EH (cell line): ENCODE results near the gene GRID1.
"Not testable (repeated sequence)": the region's sequence is repeated elsewhere in the genome, so short reads cannot be mapped to it uniquely, and the experiment has no call there.

Experiments
- DNase-seq: peaks from one replicate; pipeline ENCODE4 v3.0.0-alpha.2; 2015; ENCODE audit warnings: low read depth

Gene GRID1

DNA sequence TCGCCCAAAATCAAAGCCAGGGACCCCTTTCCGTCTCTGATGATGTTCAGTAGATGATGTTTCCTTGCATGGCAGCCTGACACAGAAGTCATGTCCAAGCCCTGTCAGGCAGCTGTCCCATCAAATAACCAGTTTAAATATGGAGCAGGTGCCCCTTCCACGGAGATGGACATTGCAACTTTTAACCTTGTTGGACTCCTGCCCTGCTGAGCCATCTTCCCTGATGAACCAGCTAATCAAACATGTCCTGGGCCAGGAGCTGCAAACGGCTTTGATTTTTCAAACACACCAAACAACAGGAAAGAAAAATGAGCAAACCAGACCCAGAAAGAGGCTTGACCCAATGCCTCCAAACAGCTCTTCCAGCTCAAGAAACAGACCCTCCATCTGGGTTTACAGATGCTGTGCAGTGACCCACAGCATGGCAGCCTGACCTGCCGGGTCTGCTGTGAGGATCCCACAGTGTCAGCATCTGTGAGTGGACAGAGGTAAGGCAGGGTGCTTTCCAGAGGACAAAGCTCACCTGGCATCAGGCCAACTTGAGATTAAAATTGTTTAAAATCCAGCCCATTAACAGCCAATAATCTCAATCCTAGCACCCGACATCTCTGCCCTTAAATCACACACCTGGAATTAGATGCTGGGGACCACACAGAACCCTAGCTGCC is 372.6 kb downstream of the GRID1 start:
- no peak for DNase-seq

DNA sequence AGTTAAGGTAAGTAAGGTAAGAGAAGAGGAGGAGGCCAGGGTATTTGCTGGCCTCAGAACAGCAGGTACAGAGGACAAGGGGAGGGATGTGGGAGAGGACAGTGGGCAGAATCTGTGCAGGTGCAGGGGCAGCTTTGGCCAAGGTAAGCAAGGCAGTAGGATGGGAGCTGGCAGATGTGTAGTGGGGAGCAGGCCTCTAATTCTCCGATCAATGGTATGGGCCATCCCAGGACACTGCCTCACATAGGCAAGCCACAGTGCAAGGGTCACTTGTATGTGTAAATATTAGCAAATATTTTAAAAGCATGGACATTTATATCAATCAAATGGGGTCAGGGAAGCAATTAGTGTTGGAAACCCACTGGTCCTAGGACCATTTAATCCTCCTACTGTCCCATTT is 373.5 kb downstream of the GRID1 start:
- no peak for DNase-seq

DNA sequence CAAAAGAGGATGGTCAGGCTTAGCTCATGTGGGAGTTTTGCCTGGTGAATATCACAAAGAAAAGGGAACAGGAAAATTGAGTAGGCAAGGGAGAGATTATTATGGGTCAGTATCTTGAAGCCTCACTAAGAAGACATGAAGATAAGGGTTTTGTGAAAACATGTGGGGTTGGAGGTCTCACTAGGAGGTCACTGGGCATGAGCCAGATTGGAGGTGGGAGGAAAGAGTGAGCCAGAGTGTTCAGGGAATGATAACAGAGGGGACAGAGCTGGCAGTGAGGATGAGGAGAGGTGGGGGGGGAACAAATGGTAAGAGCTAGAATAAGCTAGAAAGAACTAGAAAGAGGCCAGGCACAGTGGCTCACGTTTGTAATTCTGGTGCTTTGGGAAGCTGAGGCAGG is 374.3 kb downstream of the GRID1 start:
- DNase-seq = no peak

DNA sequence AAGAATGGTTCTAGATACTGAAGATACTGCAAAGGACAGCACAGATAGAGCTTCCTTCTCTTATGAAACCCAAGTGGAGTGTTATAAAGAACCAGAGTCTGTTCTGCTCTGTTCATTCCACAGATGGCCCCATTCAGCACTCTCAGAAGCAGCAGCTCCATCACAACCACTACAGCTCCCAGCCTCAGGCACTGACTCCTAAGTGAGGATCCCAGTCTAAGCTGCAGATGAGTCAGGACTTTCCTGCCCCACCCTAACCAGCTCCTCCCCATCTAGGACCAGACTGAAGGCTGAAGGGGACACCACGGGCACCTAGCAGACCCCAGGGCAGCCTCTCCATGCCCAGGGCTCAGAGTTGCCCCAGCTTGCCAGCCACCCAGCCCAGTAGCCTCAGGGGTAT is 379.8 kb downstream of the GRID1 start:
- no peak for DNase-seq

DNA sequence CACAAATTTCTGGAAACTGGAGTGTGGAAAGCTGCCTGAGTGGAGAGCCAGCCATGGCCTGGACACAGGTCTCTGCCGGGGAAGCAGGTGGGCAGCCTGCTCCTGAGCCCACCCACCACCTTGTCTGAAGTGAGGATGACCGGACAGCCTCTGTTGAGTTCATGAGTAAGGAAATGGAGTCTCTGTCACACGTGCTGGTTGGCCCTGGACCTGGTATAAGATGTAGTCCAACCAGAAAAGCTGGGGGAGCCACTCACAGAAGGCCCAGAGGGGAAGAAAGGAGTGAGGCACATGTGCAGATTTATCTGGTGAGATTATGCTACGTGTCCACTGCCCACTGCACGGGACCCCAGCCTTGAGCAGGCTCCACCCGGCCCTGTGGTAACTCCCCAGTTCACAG is 383.5 kb downstream of the GRID1 start:
- no peak for DNase-seq

DNA sequence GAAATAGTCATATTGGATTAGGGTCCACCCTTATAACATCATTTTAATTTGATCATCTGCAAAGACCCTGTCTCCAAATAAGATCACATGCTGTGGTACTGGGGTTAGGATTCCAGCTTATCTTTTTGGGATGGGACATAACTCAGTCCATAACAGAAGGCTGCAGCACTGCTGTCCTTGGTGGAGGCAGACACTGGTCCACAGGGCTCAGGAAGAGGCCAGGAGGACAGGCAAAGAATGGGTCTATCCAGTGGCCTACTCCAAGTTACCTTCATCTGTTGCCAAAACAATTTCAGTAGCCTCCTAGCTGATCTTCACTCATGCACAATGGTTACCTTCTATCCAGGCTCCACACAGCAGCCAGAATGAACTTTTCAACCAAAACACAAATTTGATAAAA is 387.0 kb downstream of the GRID1 start:
- DNase-seq = no peak

DNA sequence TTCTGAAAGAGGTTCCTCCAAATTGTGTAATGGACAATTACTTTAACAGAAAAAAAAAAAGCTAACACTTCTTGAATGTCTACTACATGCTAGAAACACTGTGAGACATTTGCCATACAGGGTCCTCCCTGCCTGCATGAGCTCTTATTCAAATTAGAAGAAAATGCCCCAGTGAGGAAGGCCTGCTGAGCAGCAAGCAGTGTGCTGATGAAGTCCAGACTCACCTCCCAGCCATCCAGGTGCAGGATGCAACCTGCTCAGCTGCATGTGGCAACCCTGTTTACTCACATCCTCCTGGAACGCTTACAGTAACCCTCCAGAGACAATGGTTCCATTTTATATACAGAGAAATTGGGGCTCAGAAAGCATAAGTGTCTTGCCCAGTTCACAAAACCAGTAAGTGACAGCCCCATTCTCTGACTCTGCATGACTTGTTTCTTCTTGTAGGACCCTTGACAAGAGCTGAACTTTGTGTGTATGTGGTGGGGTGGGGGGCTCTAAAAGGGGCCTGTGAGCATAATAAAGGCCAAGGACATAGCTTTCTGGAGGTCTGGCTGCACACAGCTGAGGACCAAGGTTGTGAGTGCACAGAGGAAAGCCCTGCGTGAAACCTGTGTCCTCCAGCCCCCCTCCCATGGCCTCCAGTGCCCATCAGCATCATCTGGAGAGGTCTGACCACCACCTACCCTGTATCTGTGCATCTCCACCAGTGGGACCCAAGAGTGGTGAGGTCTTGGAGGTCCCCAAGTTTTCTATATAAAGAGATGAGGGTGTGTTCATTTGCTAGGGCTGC is 387.8 kb downstream of the GRID1 start:
- no peak for DNase-seq

DNA sequence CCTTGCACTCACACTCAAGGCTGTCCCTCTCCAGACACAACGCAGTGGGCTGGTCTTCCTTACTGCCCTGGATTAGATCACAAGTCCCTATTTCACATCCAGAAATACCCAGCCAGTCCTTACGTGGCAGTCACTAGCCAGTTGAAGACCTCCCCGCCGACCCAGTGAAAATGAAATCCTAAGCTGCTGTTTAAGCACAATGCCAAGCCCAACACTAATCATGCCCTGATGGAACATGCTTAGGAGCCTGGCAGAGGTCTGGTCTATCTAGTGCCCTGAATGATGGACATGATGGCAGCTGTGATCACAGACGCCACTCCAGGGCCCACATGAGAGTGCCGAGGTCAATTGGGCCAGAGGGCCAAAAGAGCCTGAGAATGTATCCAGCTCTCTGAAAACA is 389.0 kb downstream of the GRID1 start:
- DNase-seq = no peak

DNA sequence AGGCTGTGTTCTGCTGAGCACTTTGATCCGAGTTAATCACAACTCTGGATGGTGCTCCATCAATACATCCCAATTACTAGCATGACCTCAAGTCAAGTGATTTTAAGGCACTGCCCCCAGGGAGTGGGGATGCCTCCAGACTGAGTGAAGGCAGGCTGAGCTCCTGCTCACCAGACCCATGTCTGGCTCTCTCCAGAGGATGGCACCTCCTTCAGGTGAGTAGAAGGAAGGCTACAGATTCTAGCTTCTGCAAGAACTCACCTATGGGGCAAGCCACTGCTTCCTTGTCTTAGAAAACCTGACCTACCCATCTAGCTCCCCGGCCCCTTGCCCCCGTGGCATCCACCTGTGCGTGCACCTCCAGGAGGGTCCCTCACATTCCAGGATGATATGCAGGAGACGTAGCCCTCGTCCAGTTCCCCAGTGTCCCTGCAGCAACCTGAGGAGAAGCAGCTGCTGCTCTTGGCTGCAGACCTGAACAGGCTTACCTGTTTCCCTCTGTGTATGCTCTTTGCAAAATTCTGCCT is 390.3 kb downstream of the GRID1 start:
- DNase-seq = no peak

DNA sequence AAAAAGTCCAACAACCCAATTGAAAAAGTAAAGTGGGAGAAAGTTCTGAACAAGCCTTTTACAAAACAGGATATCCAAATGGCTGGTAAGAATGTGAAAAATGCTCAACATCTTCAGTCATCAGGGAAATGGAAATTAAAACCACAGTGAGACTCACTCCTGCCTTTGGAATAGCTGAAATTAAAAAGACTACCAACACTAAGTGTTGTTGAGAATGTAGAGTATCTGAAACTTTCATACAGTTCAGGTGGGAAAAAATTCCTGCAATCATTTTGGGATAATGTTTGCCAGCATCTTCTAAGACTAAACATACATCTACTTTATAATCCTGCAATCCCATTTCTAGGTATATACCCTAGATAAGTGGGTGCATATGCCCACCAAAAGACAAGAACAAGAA is 395.1 kb downstream of the GRID1 start:
- DNase-seq = no peak

DNA sequence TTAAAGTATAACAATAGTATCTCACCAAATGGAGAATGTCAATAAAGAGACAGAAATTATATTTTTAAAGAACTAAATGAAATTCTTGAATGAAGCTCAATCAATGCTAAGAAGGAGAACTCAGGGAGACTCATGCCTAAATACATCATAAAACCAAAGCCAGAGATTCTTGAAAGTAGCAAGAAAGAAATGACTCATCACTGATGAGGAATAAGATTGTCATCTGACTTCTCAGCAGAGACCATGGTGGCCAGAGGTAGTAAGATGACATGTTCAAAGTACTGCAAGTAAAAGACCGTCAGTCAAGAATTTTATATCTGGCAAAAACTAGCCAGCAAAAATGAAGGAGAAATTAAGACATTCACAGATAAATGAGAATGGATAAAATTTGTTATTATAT is 399.0 kb downstream of the GRID1 start:
- peak; percentile 2 for DNase-seq

DNA sequence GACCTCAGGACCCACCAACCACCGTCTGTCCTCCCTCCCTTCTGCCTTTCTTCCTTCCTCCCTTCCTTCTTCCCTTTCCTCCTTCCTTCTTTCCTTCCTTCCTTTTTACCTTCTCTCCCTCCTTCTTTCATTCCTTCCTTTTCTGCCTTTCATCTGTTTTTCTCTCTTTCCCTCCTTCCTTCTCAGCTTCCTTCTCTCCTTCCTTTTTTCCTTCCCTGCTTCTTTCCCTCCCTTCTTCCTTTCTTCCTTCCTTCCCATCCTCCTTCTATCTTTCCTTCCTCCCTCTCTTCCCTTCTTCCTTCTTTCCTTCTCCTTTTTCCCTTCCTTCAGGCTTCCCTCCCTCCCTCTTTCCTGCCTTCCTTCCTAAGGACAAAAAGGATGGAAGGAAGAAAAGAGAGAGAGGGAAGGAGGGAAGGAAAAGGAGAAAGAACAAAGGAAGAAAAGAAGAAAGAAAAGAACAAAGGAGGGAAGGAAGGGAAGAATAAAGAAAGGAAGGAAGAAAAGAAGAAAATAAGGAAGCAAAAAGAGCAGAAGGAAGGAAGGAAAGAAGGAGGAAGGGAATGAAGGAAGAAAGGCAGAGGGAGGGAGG is 405.0 kb downstream of the GRID1 start:
- DNase-seq = no peak

DNA sequence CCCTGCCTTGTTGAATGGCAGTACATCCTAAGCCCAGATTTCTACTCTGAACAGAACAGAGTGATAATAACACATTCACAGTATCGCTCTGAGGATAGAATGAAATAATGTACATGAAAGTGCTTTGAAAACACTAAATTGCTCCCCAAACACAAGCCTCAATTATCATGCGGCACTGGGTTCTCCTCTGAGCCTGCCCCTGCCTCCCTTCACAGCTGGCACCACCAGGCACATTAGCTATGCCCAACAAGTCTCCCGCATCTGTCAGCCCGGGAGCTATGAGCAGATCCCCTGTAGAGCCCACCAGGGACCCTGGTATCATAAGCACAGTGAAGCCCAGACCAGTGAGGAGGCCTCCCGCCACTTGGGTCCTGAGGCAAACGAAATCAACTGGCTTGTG is 405.5 kb downstream of the GRID1 start:
- no peak for DNase-seq

DNA sequence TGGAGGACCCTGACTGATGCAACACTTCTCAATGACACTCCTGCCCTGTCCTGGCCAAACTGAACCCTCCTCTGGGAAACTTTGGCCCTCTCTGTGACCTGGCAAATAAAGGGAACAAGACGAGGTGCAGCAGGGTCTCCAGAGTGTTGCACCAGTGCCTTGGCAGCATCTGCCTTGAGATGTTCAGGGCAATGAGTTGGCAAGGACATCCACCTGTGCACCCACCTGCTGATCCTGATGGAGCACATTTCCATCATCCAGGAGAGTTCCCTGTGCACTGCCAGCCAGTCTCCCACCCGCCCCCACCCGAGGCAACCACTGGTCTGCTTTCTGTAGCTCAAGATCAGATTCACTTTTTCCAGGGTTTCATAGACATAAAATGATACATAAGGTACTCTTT is 407.4 kb downstream of the GRID1 start:
- no peak for DNase-seq

DNA sequence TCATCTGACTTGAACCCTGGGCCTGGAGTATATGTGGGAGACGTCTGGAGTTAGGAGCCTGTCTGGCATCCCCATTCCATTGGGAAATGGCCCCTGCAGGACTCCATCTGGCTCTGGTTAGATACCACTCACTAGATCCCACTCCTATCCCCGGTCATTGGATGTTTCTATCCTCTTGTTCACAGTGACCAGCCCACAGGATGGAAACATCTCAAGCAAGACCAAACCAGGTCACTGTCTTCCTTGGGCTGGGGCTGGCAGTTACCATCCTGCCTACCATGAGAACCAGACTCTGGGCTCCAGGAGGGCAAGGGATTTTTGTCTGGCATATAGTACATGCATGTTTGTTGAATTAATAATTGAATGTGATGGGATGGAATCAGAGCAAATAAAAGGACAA is 415.7 kb downstream of the GRID1 start:
- DNase-seq = no peak

DNA sequence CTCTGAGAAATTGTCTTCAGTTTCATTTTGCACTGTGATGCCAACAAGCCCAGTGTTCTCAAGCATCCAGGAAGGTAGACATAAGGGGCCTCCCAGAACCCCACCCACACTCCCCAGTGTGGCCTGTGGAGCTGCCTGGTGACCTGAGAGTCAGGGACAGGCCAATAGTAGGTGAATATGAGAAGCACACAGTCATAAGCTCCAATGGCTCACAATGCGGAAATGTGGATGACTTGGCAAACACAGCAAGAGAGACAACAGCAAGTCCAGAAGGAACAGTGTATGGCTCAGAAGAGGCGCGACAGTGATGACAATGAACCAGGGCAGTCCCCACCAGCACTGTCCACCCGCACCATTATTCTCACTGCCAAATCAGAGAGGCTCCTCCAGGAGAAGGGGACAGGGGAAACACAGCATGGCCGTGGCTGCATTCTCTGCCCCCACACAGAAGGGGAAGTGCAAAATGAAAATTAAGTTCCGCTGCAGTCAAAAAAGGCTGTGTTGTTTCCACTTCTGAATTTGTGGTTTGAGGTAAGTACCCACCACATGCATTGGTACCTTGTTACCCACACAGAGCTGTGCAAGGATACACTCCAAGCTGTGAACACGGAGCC is 419.8 kb downstream of the GRID1 start:
- DNase-seq = no peak

DNA sequence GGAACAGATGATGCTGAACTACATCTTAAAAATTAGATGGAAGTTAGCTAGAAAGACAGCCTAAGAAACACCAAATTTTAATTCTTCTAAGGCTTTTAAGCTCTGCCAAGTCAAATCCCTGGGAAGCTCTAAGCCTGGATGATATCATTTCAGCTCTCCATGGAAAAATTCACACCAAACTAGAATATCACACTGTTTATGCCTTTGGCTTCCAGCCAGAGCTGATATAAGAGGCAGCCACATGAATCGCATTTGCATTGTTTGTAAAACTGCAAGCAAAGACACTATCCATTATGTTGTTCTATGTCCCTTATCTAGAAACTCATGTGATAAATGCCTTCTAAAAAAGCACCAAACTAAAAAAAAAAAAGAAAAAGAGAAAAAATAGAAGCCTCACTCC is 430.4 kb downstream of the GRID1 start:
- no peak for DNase-seq

DNA sequence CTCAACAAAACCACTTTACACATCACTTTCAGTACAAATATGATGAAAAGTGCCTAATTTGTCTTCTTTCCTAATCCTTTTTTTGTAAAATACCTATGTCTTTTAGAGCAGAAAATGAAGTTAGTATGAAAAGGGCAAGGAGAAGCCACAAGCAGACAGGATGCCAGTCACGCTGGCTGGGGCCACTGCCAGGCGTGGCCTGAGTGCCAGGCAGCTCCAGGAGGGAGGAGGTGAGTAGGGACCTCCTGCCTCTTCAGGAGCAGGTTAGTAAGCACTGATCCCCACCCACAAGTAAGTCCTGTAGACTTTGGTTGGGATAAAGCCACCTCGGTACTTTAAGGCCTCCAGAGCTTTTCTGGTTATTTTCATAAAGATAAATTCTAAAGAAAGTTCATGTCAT is 432.0 kb downstream of the GRID1 start:
- no peak for DNase-seq

DNA sequence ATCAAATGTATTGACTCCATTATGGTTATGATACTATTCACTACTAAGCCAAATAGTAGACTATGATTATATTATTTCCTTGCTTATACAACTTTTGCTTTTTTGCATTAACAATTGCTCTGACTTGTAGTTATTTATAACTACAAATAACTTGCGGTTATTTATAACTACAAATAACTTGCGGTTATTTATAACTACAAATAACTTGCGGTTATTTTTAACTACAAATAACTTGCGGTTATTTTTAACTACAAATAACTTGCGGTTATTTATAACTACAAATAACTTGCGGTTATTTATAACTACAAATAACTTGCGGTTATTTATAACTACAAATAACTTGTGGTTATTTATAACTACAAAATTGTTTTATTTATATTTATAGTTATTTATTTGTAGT is 436.6 kb downstream of the GRID1 start:
- not testable (repeated sequence) for DNase-seq

DNA sequence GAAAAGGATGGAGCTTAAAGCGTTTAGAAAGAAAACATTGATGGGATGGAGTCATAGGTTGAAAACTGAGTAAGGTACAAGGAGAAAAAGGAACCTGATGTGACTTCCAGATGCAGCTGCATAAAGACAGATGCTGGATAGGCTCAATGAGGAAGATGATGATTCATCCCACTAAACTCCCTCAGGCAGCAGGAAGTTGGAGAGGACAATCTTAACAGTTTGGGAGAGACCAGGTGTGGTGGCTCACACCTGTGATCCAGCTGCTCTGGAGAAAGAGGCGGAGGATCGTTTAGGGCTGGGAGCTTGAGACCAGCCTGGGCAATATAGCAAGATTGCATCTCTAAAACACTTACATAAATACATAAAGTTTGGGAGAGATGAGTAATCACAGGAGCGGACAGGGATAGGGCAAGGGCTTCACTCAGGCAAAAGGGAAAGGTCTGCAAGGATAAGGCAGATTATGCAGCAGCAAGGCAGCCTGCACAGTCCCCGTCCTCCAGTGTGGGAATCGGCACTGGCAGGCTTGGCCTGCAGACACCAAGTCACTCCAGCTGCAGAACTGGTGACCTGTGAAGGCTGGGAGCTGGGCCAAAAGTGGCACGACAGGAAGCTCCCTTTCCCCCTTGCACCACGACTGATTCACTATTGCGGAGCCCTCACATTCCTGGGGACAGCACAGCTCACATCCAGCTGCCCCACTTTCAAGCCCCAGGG is 438.5 kb downstream of the GRID1 start:
- DNase-seq = no peak

DNA sequence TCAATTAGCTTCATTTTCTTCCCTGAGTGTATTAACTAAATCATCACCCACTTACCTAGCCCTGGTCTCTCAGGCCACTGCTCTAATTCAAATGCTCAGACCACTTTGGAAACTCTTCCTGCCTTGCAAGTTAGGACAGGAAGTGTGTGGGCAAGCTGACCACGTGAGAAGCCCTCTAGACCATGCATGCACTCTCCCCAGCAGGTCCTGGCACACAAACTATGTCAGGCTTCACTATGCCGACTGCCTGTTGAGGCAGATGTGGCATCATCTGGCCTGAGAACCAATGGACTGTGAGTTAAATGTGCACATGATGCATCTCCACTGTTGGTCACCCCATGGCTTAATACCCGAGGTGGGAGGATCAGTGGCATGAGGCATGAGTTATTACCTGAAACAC is 439.6 kb downstream of the GRID1 start:
- no peak for DNase-seq

DNA sequence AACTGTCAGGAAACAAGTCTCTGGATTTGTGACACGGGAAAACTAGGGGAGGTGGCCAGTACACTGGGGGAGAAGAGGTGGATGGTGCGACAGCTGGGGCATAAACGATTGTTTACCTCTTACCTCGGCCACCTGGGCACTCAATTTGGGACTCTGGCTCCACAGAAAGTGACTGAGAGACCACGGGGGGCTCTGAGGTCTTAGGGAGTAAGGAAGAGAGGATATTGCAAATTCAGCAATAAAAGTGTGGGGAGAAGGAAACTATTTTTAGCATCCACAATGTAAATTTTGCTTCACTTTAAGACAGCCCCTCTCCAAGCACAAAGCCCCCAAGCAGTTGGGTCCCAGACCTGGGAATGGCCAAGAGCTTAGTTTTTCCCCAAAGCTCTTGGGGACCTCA is 440.5 kb downstream of the GRID1 start:
- no peak for DNase-seq
